Measurements from ENCODE around the gene HAAO.

- TF ChIP-seq TAF1 (IDR thresholded peaks at IDR 0.05; ENCODE audit: low read depth) (no peak), MAX (IDR thresholded peaks at IDR 0.05) (no peak), EP300 (IDR thresholded peaks at IDR 0.05; ENCODE audit: borderline replicate concordance) (no peak), NFIC (IDR thresholded peaks at IDR 0.05) (no peak), REST (IDR thresholded peaks at IDR 0.05; ENCODE audit: low read depth) (no peak)
- TF ChIP-seq, protein P1, sequence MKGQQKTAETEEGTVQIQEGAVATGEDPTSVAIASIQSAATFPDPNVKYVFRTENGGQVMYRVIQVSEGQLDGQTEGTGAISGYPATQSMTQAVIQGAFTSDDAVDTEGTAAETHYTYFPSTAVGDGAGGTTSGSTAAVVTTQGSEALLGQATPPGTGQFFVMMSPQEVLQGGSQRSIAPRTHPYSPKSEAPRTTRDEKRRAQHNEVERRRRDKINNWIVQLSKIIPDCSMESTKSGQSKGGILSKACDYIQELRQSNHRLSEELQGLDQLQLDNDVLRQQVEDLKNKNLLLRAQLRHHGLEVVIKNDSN (IDR thresholded peaks at IDR 0.05), result no peak
These were observed 67.5 kb downstream of the HAAO start for GRCh38 chr2:42724886-42725285.
